ENCODE measurements around the gene ADARB2.

DNA sequence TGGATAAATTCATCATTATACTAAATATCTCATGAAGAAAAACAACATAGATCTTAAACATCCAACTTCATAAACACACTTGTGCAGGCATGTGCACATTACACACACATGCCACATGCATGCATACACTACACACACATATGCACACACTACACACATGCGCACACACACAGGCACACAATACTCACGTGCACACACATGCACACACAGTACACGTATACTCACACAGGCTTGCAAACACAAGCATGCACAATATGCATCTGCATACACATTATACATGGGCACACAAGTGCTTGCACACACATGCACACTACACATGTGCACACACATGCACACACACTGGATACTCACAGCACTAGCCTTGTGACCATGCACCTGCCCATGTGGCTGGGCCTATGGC is 105.2 kb downstream of the ADARB2 start:
- TF ChIP-seq ZSCAN29 (IDR thresholded peaks at IDR 0.05) (no peak), LARP7 (IDR thresholded peaks at IDR 0.05) (no peak), NFXL1 (IDR thresholded peaks at IDR 0.05; ENCODE audit: borderline replicate concordance) (no peak), JUND (IDR thresholded peaks at IDR 0.05; ENCODE audit: low read depth, low read length) (no peak)
- TF ChIP-seq, protein P1, sequence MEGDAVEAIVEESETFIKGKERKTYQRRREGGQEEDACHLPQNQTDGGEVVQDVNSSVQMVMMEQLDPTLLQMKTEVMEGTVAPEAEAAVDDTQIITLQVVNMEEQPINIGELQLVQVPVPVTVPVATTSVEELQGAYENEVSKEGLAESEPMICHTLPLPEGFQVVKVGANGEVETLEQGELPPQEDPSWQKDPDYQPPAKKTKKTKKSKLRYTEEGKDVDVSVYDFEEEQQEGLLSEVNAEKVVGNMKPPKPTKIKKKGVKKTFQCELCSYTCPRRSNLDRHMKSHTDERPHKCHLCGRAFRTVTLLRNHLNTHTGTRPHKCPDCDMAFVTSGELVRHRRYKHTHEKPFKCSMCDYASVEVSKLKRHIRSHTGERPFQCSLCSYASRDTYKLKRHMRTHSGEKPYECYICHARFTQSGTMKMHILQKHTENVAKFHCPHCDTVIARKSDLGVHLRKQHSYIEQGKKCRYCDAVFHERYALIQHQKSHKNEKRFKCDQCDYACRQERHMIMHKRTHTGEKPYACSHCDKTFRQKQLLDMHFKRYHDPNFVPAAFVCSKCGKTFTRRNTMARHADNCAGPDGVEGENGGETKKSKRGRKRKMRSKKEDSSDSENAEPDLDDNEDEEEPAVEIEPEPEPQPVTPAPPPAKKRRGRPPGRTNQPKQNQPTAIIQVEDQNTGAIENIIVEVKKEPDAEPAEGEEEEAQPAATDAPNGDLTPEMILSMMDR (IDR thresholded peaks at IDR 0.05 in 2 of 3, conservative IDR thresholded peaks at IDR 0.05 in 1 of 3; ENCODE audit: control insufficient read depth in 2 of 3, extremely low read depth in 1 of 3, insufficient read depth in 1 of 3, low read depth in 3 of 3, low read length in 3 of 3) = no peak
- TF ChIP-seq, protein P2, sequence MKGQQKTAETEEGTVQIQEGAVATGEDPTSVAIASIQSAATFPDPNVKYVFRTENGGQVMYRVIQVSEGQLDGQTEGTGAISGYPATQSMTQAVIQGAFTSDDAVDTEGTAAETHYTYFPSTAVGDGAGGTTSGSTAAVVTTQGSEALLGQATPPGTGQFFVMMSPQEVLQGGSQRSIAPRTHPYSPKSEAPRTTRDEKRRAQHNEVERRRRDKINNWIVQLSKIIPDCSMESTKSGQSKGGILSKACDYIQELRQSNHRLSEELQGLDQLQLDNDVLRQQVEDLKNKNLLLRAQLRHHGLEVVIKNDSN (IDR thresholded peaks at IDR 0.05; ENCODE audit: borderline replicate concordance, extremely low read length, insufficient read depth, low read depth, low read length) = no peak

Data from GM12878 (cell line).